Fibroblast of mammary gland (primary cell): ENCODE data around the gene CERCAM.

Source experiments
- DNase-seq: peaks from one replicate; pipeline ENCODE4 v3.0.0-alpha.2; 2010; ENCODE audit warnings: low read depth
- H3K4me3 ChIP-seq: 2 replicates; pipeline ENCODE4 v1.5.1; 2011; ENCODE audit warnings: low read depth, mild to moderate bottlenecking, low read length, moderate library complexity; ENCODE audit not compliant: control insufficient read depth
- CTCF ChIP-seq: conservative IDR thresholded peaks from 2 replicates; pipeline ENCODE4 v1.5.1; 2011; ENCODE audit warnings: low read depth, low read length, inconsistent platforms; ENCODE audit not compliant: control insufficient read depth, insufficient read depth

The CERCAM gene

GRCh38 chr9:128393145-128393775 lies 27.4 kb upstream of the CERCAM start:
- DNase-seq = no peak
- no peak overlapping the region for H3K4me3 ChIP-seq
- TF ChIP-seq CTCF = no peak

- no peak for TF ChIP-seq CTCF
- H3K4me3 ChIP-seq = no peak overlapping the region
- no peak for DNase-seq
Observed at GRCh38 chr9:128393970-128394369, 26.7 kb upstream of the CERCAM start.

GRCh38 chr9:128394379-128395168 lies 26.1 kb upstream of the CERCAM start:
- DNase-seq = no peak
- H3K4me3 ChIP-seq = no peak overlapping the region
- no peak for TF ChIP-seq CTCF

- no peak for TF ChIP-seq CTCF
- H3K4me3 ChIP-seq = no peak overlapping the region
- no peak for DNase-seq
Observed at GRCh38 chr9:128396970-128397613, 23.6 kb upstream of the CERCAM start.

GRCh38 chr9:128397831-128398230 lies 22.8 kb upstream of the CERCAM start:
- no peak for DNase-seq
- TF ChIP-seq CTCF = no peak
- no peak overlapping the region for H3K4me3 ChIP-seq

GRCh38 chr9:128399861-128400260 lies 20.8 kb upstream of the CERCAM start:
- no peak overlapping the region for H3K4me3 ChIP-seq
- no peak for DNase-seq
- no peak for TF ChIP-seq CTCF
